Calu3 (cell line): ENCODE measurements around the gene GNPTG. TPM values are rescaled to one million over a fixed set of nuclear protein-coding genes. Genes with fewer than 3 reads are reported as not detected.
"Not testable (repeated sequence)": the region's sequence is repeated elsewhere in the genome, so short reads cannot be mapped to it uniquely, and the experiment has no call there.

Source experiments
- BruUV-seq: library from RNA; stranded (reverse); fragments of 400-500 nt; replicated peaks from 2 replicates; lab custom pipeline; 2021; lab: Mats Ljungman, UMichigan
- CTCF ChIA-PET: fragments of 300-600 bp; sonication (Branson Sonifier 250); formaldehyde crosslinking; loops from one replicate; lab custom pipeline; 2022; ENCODE audit warnings: antibody characterized with exemption; lab: Charles Lee
- DNase-seq: peaks from one replicate; pipeline ENCODE4 v3.0.0; 2022
- H3K27ac Mint-ChIP-seq: one replicate; pipeline ENCODE4 v1.8.0; 2022; ENCODE audit warnings: mixed read lengths; ENCODE audit not compliant: unreplicated experiment
- H3K27me3 Mint-ChIP-seq: one replicate; pipeline ENCODE4 v1.8.0; 2022; ENCODE audit warnings: mixed read lengths; ENCODE audit not compliant: unreplicated experiment
- H3K36me3 Mint-ChIP-seq: one replicate; pipeline ENCODE4 v1.8.0; 2022; ENCODE audit warnings: mild to moderate bottlenecking, moderate library complexity, mixed read lengths; ENCODE audit not compliant: insufficient read depth, unreplicated experiment
- H3K4me1 Mint-ChIP-seq: one replicate; pipeline ENCODE4 v1.8.0; 2022; ENCODE audit warnings: mild to moderate bottlenecking, low read depth, mixed read lengths; ENCODE audit not compliant: unreplicated experiment
- H3K4me3 Mint-ChIP-seq: one replicate; pipeline ENCODE4 v1.8.0; 2022; ENCODE audit warnings: mild to moderate bottlenecking, low read depth, moderate library complexity, mixed read lengths; ENCODE audit not compliant: unreplicated experiment
- H3K9me3 Mint-ChIP-seq: one replicate; pipeline ENCODE4 v1.8.0; 2022; ENCODE audit warnings: low read depth, mixed read lengths; ENCODE audit not compliant: unreplicated experiment
- intact Hi-C: fragments of 100-400 bp; cut with micrococcal nuclease; formaldehyde crosslinking; loops from one replicate; pipeline ENCODE4 v1.10.0; 2022; ENCODE audit not compliant: unreplicated experiment
- total RNA-seq: library from RNA; stranded (reverse); gene quantifications from 2 replicates; pipeline ENCODE4 v1.2.3, GENCODE V29; 2022
- TF ChIP-seq, protein P1 (sequence below): fragments of 200-600 bp; IDR thresholded peaks from one replicate; pipeline ENCODE4 v1.8.0; 2022; ENCODE audit warnings: antibody characterized with exemption; ENCODE audit not compliant: unreplicated experiment

The GNPTG gene
- total RNA-seq, 1 experiment from 2014 or later: 63.9 TPM

DNA sequence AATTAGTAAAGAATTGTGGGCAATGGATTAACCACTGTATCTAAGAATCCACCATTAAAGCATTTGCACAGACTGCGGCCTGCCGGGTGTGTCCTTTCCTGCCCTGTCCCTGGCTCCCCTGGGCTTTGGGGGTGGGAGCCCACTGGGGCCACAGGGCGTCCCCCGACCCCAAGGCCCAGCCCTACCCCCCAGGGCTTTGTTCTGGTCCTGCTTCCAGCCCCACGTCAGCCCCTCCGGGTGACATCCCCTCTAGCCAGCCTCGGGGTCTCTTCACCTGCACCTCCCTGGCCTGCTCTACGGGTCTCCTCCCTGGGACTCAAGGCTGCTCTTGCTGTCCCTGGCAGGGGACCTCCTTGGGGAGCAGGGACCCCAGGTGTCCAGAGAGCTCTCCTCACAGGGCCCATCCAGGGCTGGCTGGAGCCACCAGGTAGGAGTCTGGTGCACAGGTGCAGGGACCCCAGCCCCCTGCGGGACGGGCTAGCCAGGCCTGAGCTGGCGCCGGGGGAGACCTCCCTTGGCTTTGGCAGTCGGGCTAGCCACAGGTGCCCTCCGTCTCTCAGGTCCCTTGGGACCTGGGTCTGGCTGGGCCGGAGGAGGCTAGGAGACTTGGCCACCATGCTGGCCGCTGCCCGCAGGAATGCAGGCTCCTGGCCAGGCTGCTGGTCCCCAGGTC lies 24.6 kb upstream of the GNPTG start:
- Mint-ChIP-seq H3K27me3 (no peaks in the 10 kb centered on the region), H3K27ac (no peak overlapping the region), H3K36me3 (peaks cover 62% of the 10 kb centered on the region), H3K9me3 (no peaks in the 10 kb centered on the region), H3K4me1 (peaks cover 8% of the 10 kb centered on the region), H3K4me3 (no peak overlapping the region)
- DNase-seq: no peak
- TF ChIP-seq, protein P1, sequence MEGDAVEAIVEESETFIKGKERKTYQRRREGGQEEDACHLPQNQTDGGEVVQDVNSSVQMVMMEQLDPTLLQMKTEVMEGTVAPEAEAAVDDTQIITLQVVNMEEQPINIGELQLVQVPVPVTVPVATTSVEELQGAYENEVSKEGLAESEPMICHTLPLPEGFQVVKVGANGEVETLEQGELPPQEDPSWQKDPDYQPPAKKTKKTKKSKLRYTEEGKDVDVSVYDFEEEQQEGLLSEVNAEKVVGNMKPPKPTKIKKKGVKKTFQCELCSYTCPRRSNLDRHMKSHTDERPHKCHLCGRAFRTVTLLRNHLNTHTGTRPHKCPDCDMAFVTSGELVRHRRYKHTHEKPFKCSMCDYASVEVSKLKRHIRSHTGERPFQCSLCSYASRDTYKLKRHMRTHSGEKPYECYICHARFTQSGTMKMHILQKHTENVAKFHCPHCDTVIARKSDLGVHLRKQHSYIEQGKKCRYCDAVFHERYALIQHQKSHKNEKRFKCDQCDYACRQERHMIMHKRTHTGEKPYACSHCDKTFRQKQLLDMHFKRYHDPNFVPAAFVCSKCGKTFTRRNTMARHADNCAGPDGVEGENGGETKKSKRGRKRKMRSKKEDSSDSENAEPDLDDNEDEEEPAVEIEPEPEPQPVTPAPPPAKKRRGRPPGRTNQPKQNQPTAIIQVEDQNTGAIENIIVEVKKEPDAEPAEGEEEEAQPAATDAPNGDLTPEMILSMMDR: no peak
- CTCF ChIA-PET: interaction anchor here (1.1 kb wide), 1 partner anchor 18 kb away, joined by 3 read pairs; the partner anchor contains the start of gene UBE2I
- no TSS peak for BruUV-seq
- intact Hi-C loops: no loop called here

DNA sequence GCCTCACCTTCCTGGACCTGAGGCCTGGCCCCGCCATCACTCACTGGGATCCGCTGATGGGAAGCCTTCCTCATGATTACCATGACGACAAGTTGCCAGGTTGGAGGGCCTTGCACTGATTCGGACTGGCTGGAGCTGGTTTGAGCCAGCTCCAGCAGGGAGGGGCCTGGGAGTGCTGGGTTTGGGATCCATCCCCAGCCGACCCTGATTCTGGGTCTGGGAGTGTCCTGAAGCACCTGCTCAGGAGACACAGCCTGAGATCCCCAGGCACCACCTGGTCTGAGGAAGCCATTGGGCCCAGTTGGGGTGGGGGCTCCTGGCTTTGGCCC lies 24.1 kb upstream of the GNPTG start:
- Mint-ChIP-seq H3K4me3 (no peak overlapping the region), H3K27me3 (no peaks in the 10 kb centered on the region), H3K9me3 (no peaks in the 10 kb centered on the region), H3K36me3 (peaks cover 61% of the 10 kb centered on the region), H3K27ac (no peak overlapping the region), H3K4me1 (peaks cover 8% of the 10 kb centered on the region)
- BruUV-seq: no TSS peak
- DNase-seq: no peak
- TF ChIP-seq, protein P1: no peak
- CTCF ChIA-PET: no interaction called here
- intact Hi-C loops: no loop called here

DNA sequence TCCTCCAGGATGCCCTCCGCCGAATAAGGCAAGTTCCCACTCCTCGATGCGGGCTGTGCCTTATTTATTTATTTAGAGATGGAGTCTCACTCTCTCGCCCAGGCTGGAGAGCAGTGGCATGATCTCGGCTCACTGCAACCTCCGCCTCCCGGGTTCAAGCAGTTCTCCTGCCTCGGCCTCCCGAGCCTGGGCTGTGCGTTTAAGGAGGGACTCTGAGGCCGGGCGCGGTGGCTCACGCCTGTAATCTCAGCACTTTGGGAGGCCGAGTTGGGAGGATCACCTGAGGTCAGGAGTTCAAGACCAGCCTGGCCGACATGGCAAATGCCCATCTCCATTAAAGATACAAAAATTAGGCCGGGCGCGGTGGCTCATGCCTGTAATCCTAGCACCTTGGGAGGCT lies 23.6 kb upstream of the GNPTG start:
- H3K27me3 Mint-ChIP-seq, H3K4me1 Mint-ChIP-seq, H3K27ac Mint-ChIP-seq, CTCF ChIA-PET, DNase-seq, H3K9me3 Mint-ChIP-seq, intact Hi-C loops, H3K4me3 Mint-ChIP-seq, BruUV-seq: not testable (repeated sequence)
- H3K36me3 Mint-ChIP-seq: peaks cover 56% of the 10 kb centered on the region

DNA sequence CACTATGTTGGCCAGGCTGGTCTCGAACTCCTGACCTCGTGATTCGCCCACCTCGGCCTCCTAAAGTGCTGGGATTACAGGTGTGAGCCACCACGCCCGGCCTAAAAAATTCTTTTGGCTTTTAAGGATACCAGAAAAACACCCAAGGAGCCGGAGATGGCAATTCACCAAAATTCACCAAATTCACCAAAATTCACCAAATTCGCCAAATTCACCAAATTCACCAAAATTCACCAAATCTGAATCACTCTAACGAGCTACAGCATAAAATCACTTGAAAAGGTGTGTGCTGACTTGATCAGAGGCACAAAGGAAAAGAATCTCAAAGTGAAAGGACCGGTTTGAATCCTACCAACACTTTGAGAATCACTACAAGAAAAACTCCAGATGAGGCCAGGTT lies 22.8 kb upstream of the GNPTG start:
- CTCF ChIA-PET, H3K4me3 Mint-ChIP-seq, H3K27me3 Mint-ChIP-seq, H3K9me3 Mint-ChIP-seq, BruUV-seq, DNase-seq, H3K27ac Mint-ChIP-seq, intact Hi-C loops, H3K4me1 Mint-ChIP-seq: not testable (repeated sequence)
- peaks cover 47% of the 10 kb centered on the region for H3K36me3 Mint-ChIP-seq

DNA sequence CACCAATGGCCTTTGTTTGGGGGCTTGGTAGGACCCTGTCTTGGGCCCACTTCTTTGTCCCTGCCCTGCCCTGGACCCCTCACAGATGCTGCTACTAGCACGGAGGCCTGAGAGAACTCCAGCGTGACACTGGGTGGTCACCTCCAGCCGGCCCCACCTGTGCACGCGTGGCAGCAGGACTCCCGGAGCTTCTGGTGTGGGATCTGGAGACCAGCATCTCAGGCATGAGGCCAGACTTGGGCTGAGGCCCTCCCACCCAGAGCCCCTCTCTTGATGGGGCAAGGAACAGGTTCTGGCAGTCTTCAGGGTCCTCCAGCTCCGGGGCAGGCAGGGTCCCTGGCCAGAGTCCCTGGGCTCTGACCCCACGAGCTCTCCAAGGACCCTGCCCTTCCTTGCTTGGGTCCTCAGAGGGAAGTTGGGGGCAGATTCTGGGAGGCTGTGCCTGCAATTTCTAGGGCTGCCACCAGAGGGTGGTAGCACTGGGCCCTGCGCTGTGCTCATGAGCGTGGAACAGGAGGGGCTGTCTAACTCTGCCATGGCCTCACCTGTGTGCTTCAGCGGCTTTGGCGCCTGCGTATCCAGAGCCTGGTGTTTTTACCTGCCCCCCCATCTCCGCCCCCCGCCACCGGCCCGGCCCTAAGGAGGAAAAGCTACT lies 21.3 kb upstream of the GNPTG start:
- no peak overlapping the region for H3K27ac Mint-ChIP-seq
- no peak for DNase-seq
- intact Hi-C loops: no loop called here
- TF ChIP-seq, protein P1: peak; percentile 68
- peaks cover 14% of the 10 kb centered on the region for H3K27me3 Mint-ChIP-seq
- peaks cover 33% of the 10 kb centered on the region for H3K36me3 Mint-ChIP-seq
- H3K9me3 Mint-ChIP-seq: no peaks in the 10 kb centered on the region
- peaks cover 8% of the 10 kb centered on the region for H3K4me1 Mint-ChIP-seq
- CTCF ChIA-PET: interaction anchor here (0.6 to 1.0 kb wide), 3 partner anchors 85 to 662 kb away, joined by 3 to 4 read pairs (median 3); partner anchors contain the start of gene RHOT2
- BruUV-seq: no TSS peak
- no peak overlapping the region for H3K4me3 Mint-ChIP-seq
